ENCODE measurements around the gene FTCD.

- TF ChIP-seq RAD51 (IDR thresholded peaks at IDR 0.05) (no peak), USF2 (IDR thresholded peaks at IDR 0.05; ENCODE audit: borderline replicate concordance, low read depth, low read length) (no peak), SIN3A (IDR thresholded peaks at IDR 0.05; ENCODE audit: low read depth, low read length) (no peak), POLR2AphosphoS5 (IDR thresholded peaks at IDR 0.05; ENCODE audit: low read length) (no peak)
Observed at GRCh38 chr21:46181436-46181835, 26.1 kb upstream of the FTCD start.

Data from GM12878 (cell line).